HG03558 (cell line): Measurements from ENCODE around the gene PGLYRP1.

Experiments used
- ATAC-seq: cut with Tn5 transposase; IDR thresholded peaks from one replicate; pipeline ENCODE4 v1.9.1; 2021; ENCODE audit warnings: moderate number of reproducible peaks; ENCODE audit not compliant: unreplicated experiment; ENCODE audit errors: extremely low read depth

The PGLYRP1 gene, protein sequence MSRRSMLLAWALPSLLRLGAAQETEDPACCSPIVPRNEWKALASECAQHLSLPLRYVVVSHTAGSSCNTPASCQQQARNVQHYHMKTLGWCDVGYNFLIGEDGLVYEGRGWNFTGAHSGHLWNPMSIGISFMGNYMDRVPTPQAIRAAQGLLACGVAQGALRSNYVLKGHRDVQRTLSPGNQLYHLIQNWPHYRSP

DNA sequence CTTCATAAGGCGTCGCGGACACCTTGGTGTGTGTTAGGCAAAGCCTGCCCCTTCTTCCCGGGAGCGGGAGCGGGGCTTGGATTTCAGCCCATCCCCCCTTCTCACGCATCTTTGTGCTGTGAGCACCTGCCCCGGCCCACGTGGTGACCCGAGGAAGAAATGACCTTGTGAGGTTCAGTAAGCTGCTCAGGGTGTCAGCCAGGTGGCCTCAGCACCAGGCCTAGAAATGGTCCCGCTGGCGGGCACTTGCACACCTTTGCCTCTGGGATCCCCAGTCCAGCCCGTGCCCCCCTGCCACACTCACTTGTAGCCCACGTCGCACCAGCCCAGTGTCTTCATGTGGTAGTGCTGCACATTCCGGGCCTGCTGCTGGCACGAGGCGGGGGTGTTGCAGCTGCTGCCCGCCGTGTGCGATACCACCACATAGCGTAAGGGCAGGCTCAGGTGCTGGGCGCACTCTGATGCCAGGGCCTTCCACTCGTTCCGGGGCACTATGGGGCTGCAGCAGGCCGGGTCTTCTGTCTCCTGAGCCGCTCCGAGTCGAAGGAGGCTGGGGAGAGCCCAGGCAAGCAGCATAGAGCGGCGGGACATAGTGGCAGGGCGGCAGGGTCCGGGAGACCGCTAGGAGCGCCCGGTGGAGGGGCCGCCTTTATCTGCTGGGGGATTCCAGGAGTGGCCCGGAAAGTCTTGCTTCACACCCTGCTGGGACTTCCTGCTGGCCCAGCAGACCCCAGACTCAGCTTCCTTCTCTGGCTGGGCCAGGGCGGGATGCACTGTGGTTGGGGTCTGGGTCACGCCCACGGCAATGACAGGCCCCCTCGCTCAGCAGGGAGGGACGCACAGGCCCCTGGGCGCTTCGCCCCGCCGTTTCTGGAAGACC, at the start of gene PGLYRP1:
TSS of gene PGLYRP1 (minus strand) at position 623 of the 880 bp plus-strand sequence. CDS start at position 591, 32 bp downstream.
- ATAC-seq: no peak

DNA sequence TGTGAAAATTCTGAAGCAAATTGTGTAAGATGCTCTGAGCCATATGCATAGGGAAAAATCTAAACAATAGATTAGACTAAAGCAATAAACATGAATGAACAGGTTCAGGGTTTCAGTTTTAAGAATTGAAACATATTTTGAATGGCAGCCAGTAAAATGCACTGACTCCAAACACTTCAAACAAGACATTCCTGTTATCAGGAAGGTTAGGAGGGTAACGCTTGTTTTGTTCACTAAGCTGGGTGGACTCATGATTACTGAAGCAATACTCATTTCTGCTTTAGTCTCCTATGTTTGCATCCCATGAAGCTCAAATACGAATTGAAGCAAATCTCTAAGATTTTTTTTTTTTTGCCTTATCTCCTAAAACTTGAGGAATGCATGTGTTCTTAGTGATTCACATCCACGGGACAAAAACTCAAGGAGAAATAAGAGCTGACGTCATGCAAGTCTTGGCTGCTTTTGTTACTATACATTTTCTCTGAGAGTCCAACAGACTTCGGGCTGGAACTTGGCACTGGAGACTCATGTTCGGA, 47.0 kb upstream of the PGLYRP1 start:
- ATAC-seq: no peak

DNA sequence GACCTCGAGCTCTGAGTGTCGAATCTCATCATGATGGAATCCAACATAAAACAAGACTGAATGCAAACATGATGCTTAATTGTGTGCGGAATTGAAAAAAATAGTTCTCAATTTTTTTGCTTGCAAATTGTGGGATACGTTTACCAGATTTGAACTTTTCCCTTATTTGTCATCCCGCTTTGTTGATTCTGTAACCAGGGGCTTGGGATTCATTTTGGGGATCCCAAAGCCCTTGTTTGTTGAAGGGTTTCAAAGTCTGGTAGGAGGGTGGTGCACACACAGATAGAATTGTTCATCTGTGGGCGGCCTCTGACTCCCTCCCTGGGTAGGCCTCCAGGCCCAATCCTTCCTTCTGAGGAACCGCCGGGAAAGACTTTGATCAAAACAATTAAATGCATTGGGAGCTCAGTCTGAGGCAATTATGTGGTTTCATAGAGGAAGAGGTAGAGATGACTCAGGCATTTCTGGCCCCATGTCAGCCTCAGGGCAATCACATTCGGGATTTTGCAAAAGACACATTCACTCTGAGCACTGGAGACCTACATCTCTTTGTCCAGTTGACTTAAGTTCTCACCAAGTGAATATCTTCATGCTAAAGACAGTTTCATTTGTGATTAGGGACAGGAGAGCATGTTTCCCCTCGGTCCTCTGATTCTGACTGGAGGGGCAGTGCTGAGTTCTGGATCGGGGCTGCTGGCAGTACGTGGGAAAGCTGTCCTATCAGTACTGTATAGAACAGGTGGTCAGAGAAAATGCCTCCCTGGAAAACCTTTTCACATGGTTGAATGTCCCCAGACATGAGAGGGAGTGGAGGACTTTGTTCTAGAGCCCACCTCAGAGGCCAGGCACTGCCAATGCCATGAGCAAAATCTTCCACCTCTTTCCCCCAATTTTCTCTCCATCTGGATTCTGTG, 45.7 kb upstream of the PGLYRP1 start:
- ATAC-seq: no peak

DNA sequence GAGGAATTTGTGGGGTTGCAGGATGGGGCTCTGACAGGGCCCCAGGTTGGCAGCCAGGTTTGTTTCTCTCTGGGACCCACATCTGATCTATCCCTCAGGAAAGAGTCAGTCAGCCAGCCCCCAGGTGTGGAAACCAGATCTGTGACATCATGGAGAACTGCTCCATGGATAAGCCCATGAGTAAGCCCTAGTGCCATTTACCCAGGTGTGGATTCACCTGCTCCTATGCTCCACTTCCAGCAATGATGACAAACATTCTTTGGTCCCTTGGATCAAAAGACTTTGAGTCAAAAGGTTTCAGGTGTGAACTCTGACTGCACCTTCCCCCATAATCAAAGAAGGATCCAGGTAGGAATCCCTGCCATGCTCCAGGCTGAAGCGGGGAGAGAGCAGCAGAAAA, 44.8 kb upstream of the PGLYRP1 start:
- ATAC-seq: no peak

DNA sequence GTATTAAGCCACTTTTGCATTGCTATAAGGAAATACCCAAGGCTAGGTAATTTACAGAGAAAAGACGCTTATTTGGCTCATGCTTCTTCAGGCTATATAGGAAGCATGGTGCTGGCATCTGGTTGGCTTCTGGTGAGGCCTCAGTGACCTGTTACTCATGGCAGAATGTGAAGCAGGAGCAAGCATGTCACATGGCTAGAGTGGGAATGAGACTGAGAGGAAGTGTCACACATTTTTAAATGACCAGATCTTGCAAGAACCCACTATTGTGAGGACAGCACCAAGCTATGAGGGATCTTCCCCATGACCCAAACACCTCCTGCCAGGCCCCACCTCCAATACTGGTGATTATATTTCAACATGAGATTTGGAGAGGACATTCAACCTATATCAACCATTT, 43.6 kb upstream of the PGLYRP1 start:
- ATAC-seq: no peak

DNA sequence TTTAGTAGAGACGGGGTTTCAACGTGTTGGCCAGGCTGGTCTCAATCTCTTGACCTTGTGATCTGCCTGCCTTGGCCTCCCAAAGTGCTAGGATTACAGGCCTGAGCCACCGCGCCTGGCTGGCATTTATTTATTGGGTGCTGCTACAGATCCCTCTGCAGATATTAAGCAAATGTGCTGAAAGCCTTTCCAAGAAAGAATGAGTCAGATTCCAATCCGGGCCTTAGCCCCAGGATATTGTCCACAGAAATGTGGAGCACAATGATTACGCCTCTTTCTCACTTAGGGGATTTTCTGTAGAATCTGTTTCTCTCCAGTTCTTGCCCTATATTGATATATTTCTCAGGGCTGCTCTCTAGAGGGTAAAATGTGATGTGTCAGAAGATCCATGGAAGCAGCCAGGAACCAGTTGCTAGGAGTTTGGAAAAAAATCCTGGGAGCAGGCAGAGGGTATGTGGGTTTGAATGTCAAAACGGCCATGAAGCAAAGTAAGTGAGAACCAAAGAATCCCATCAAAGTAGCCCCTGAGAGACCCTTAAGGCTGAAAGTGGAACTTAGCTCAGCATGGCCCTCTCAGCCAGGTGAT, 42.7 kb upstream of the PGLYRP1 start:
- no peak for ATAC-seq

DNA sequence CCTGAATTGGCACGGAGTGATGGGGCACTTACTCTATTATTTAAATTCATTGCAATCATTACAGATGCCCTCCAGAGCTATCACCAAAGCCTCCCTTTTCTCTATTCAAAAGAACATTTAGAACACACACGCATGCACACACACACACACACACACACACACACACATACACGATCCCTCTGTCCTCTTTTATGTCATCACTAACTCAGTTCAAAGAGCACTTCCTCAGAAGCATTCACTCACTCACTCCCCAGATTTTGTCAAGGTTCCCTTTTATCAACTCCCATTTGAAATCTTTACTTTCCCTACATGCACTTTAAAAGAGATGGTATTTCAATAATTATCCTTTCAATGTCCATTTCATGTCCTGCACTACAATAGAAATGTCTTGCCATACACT, 40.3 kb upstream of the PGLYRP1 start:
- ATAC-seq: no peak

DNA sequence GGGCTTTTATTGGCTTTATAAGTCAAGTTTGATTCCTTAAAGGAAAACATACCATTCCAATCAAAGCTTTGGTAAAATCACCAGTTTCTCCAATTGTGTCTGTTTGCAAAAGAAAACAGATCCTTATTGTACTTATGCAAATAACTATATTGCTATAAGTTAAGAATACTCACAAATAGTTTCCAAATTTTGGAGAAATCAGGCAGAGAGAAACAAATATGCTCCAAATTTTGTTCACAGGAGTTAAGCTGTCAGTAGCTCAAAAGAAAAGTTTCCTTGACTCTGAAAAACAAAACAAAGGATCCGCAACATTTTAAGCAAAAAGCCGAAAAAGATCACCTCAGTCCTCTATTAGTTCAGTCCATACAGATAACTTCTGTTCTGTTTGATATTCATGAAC, 37.2 kb upstream of the PGLYRP1 start:
- ATAC-seq: no peak

DNA sequence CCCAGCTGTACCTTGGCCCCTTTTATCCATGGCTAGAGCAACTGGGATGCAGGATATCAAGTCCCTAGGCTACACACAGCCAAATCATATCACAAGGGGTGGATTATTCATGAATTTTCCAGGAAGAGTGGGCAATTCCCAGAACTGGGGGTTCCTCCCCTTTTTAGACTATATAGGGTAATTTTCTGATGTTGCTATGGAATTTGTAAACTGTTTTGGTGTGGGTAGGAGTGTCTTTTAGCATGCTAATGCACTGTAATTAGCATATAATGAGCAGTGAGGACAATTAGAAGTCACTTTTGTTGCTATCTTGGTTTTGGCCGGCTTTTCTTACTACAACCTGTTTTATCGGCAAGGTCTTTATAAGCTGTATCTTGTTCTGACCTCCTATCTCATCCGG, 35.9 kb upstream of the PGLYRP1 start:
- no peak for ATAC-seq

DNA sequence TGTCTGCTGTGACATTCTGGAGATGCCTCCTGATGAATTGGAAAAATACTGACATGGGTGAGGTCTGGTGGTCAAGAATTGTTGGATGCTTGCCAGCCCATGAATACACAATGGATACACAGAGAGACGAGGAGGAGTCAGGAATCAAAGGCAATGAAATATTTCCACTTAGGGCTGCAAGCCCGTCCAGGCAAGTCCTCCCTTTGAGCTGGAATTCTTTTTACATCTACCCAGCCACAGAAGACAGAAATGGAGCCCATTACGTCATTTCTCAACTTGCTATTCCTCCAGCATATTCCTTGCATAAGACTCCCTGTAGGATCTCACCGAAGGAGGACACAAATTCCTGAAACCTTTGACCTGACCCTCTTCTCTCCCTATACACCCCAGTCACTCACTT, 33.7 kb upstream of the PGLYRP1 start:
- ATAC-seq: no peak

DNA sequence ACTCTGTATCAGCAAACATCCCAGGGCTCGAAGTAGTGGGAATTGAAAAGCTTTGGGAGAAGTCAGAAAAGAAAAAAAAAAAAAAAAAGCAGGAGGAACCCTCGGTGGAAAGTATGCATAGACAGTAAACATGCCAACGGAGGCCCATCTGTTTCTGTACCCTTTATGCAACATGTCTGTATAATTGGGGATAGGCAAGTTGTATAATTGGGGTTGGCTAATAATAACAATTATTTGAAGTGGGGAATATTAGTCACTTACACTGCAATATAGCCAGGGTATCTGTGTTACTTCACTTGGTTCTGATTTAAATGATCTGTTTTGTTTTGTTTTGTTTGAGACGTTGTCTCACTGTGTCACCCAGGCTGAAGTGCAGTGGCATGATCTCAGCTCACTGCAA, 30.0 kb upstream of the PGLYRP1 start:
- ATAC-seq: no peak

DNA sequence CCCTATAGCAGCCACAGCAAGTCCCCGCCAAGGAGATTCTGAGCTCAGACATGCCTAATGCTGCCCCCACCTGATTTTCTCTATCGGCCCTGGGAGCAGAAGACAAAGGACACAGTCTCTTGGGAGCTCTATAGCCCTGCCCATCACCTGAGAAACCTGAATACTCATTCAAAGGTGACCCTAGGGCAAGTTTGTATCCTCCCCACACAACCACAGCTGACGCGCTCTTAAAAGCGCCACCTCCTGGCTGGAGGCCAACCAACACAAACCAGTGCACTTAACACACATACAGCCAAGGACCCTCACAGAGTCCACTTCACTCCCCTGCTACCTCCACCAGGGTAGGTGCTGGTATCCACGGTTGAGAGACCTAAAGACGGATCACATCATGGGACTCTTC, 26.7 kb upstream of the PGLYRP1 start:
- no peak for ATAC-seq

DNA sequence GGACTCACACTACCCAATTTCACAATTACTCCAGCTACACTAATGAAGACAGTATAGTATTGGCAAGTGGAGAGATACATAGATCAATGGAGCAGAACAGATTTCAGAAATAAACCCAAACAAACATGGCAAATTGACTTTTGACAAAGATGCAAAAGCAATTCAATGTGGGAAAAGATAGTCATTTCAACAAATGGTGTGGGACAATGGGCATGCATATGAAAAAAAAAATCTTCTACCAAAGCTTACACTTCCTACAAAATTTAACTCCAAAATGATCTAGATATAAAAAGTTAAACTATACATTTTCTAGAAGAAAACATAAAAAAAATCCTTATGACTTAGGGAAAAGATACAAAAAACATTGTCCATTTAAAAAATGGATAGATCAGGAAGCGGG, 20.7 kb upstream of the PGLYRP1 start:
- ATAC-seq: no peak

DNA sequence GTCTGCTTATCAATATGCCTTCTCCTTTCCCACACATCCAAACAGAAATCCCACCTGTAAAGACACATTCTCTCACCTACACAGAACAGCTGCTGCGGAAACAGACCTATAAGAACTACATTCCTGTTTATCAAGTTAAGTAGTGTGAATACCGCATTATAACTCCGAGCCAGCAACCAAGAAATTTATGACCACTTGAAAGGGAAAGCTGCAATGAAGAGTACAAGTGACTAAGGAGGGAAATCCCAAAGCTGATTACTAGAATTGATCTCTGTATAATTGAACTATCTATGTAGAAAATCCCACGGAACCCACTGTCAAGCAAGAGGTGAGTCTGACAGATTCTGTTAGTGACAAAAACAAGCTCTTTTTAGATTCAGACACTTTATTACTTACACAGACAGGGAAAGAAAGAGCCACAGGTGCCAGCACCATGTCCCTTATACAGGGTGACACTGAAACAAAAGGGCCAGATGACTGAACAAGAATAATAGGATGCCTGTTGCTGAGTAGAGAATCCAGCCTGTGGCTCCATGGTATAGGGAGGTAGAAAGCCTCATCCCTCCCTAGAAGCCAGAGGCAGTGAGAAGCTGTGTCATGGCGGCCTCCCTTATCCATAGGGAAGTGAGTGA, 19.5 kb upstream of the PGLYRP1 start:
- no peak for ATAC-seq

DNA sequence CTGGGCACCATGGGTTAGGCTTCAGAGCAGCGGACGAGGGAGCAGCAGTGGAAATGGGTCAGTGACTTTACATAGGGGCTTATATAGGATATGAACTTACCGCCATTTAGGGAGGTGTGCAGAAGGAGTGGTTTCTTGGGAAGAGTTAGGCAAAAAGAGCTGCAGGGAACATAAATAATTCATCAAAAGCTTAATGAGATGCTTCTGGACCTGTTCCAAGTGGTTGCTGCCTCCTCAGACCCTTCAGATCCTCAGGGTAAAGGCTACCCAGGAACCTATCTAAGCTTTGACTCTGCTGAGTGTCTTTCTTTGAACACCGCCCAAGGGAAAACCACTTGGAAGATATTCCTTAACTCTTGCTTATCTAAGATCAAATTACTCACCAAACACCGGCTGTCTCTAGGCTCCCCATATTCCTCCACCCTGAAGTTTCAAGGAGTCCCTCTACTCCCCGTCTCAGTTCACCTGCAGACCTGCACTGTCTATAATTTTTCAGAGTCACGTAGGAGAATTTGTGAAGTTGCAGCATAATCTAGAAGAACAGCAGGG, 18.2 kb upstream of the PGLYRP1 start, which contains the start of gene IGFL4:
TSS of gene IGFL4 (minus strand) at position 51 of the 549 bp plus-strand sequence. CDS start at position 11, 40 bp downstream.
- ATAC-seq: no peak

DNA sequence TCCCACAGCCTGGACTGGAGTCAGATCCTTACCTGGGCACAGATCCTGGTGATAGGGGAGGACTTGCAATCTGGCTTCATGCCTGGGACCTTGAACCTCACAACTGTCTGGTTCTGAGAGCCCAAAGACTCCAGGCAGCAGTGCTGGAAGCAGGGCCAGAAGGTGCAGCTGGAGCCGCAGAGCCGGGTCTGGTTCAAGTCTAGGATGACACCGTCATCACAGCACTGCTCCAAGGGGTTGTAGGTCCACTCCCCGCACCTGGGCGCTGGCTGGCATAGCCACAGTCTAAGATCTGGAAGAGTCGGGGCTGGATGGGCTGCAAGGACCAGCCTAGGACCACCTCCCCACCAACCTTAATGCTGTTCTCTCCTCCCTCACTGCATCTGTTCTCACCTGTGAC, 17.3 kb upstream of the PGLYRP1 start:
- no peak for ATAC-seq

DNA sequence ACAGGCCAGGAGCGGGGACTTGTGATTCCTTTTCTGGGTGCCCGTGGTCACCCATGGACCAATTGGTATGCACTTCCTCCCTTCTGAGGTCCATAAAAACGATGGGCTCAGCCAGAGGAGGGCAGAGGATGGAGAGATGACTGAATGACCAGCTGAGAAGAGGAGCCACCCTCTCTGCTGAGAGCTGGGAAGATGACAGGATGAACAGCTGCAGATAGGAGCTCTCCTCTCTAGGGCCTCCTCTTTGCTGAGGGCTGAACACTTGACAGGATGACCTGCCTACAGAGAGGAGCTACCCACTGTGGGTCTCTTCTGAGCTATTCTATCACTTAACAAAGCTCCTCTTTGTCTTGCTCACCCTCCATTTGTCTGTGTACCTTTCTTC, 13.9 kb upstream of the PGLYRP1 start:
- no peak for ATAC-seq

DNA sequence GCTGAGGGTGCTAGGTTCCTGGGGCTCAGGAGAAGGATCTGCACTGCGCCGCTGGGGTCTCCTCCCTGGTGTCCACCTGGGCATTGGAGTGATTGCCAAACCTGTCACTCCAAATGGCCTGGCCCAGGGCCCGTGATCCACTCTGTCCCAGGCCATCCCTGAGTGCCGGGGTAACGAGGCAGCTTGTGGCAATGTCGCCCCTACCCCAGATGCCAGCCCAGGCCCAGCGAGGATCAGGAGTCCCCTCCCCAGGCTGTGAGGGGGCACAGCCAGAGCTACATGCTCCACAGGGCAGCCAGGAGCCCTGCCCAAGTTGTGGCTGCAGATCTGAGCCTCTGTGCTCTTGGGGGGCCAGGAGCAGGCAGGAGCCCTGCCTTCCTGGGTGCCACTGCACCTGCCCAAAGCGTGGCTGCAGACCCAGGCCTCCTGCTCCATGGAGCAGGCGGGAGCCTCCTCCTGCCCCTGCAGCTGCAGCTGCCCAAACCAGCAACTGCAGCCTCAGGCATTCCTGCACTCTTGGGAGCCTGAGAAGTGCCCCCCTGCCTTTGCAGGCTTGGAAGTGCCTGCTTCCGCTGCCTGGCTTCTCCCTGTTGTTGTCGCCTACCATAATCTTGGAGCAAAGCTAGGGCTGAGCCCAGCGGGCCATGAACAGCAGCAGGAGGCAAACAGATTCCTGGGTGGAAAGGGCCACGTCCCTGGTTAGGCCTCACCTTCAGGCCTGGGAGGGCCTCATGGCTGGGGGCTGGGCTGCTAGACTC, 13.3 kb upstream of the PGLYRP1 start:
- no peak for ATAC-seq

DNA sequence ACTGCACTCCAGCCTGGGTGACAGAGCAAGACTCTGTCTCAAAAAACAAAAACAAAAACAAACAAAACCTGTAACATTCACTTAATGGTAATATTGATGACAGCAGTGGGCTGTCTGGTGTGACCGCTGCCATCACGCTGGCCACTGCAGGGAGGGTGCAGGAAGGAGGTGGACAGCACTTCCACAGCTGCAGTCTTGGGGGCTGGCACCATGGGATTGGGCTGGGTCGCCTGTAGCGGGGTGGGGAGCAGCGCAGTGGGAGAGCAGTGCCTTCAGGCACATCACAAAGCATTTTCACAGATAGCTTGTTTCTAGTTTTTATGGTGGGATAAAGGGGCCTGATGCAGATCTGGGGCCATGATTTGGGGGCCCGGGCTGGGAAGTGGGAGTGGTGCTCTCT, 12.7 kb upstream of the PGLYRP1 start:
- no peak for ATAC-seq
